Endothelial cell of umbilical vein (primary cell): Measurements from ENCODE around the gene ETV1. TPM values are rescaled to one million over a fixed set of nuclear protein-coding genes. Genes with fewer than 3 reads are reported as not detected.

Source experiments
- BruUV-seq: library from RNA; stranded (reverse); fragments of 400-500 nt; replicated peaks from 2 replicates; lab custom pipeline; 2021; lab: Mats Ljungman, UMichigan
- CTCF ChIA-PET: fragments of 300-600, 350-600 bp; sonication (Branson Sonifier 250); formaldehyde crosslinking; loops from one replicate; lab custom pipeline; 2021; ENCODE audit warnings: antibody characterized with exemption, inconsistent platforms; lab: Charles Lee
- POLR2A ChIA-PET: fragments of 300-600, 350-600 bp; sonication (Branson Sonifier 250); formaldehyde crosslinking; loops from one replicate; lab custom pipeline; 2021; ENCODE audit warnings: antibody characterized with exemption, inconsistent platforms; lab: Charles Lee
- DNase-seq: peaks from one replicate; pipeline ENCODE4 v3.0.0-alpha.2; 2011; ENCODE audit warnings: low read depth, low spot score
- FAIRE-seq: peaks from 2 replicates; lab custom pipeline; 2011; peaks lifted over from hg19 to GRCh38; lab: Jason Lieb, UNC
- H2AFZ ChIP-seq: 2 replicates; pipeline ENCODE4 v1.6.0; 2012; ENCODE audit warnings: low read depth, low read length, control low read depth, inconsistent platforms
- H3K27ac ChIP-seq: 2 replicates; pipeline ENCODE4 v1.5.1; 2011; ENCODE audit warnings: low read depth, mild to moderate bottlenecking, control low read depth, low read length, moderate library complexity; ENCODE audit not compliant: insufficient read depth
- H3K27me3 ChIP-seq, 2 experiments: 2 replicates each; pipeline versions ENCODE4 v1.6.0 to v1.6.1; 2011; ENCODE audit warnings: low read length in 2 of 2, mixed read lengths in 1 of 2; ENCODE audit not compliant: control insufficient read depth in 2 of 2, insufficient read depth in 2 of 2
- H3K36me3 ChIP-seq, 2 experiments: 2 replicates in 1 of 2; 3 replicates in 1 of 2; pipeline ENCODE4 v1.5.1; 2011; ENCODE audit warnings: low read length in 2 of 2, mild to moderate bottlenecking in 1 of 2, moderate library complexity in 1 of 2; ENCODE audit not compliant: control insufficient read depth in 2 of 2, insufficient read depth in 2 of 2; ENCODE audit errors: extremely low read depth in 1 of 2
- H3K4me1 ChIP-seq: 3 replicates; pipeline ENCODE4 v1.5.1; 2011; ENCODE audit warnings: mild to moderate bottlenecking, low read length; ENCODE audit not compliant: control insufficient read depth, insufficient read depth; ENCODE audit errors: extremely low read depth
- H3K4me2 ChIP-seq: 2 replicates; pipeline ENCODE4 v1.6.1; 2011; ENCODE audit warnings: low read length, control low read depth, mixed read lengths; ENCODE audit not compliant: insufficient read depth
- H3K4me3 ChIP-seq, 3 experiments: fragments of 200-600 bp in 1 of 3; sonication (generic), shearing (Covaris generic) in 1 of 3; replicated peaks in 1 of 3; 2 replicates each; pipeline ENCODE4 v1.5.1; 2011 to 2016; ENCODE audit warnings: control low read depth in 3 of 3, low read length in 3 of 3, mild to moderate bottlenecking in 2 of 3, inconsistent platforms in 1 of 3, low read depth in 1 of 3, moderate library complexity in 1 of 3; ENCODE audit not compliant: insufficient read depth in 1 of 3
- H3K79me2 ChIP-seq: 2 replicates; pipeline ENCODE4 v1.6.0; 2012; ENCODE audit warnings: low read length, inconsistent platforms; ENCODE audit not compliant: control insufficient read depth, insufficient read depth
- H3K9ac ChIP-seq: replicated peaks from 2 replicates; pipeline ENCODE3; 2011; ENCODE audit warnings: low read length, control low read depth; ENCODE audit not compliant: insufficient read depth; ENCODE audit errors: extremely low read depth
- H3K9me1 ChIP-seq: replicated peaks from 3 replicates; pipeline ENCODE4 v1.6.0; 2011; ENCODE audit warnings: mild to moderate bottlenecking, low read length; ENCODE audit not compliant: control insufficient read depth, insufficient read depth; ENCODE audit errors: extremely low read depth
- H3K9me3 ChIP-seq: replicated peaks from 2 replicates; pipeline ENCODE4 v1.5.1; 2012; ENCODE audit warnings: low read length, inconsistent platforms; ENCODE audit not compliant: control insufficient read depth, insufficient read depth
- H4K20me1 ChIP-seq: replicated peaks from 2 replicates; pipeline ENCODE3; 2011; ENCODE audit warnings: mild to moderate bottlenecking, low read length; ENCODE audit not compliant: control insufficient read depth, insufficient read depth; ENCODE audit errors: extremely low read depth
- EZH2 ChIP-seq: IDR thresholded peaks from 2 replicates; pipeline ENCODE4 v1.6.1; 2012; ENCODE audit warnings: borderline replicate concordance, low read depth, mild to moderate bottlenecking, moderate library complexity, low read length, inconsistent platforms; ENCODE audit not compliant: severe bottlenecking
- FOS ChIP-seq: IDR thresholded peaks from 2 replicates; pipeline ENCODE4 v1.6.1; 2011; ENCODE audit warnings: mild to moderate bottlenecking, low read length, moderate library complexity, borderline replicate concordance; ENCODE audit not compliant: insufficient read depth
- GATA2 ChIP-seq: IDR thresholded peaks from 2 replicates; pipeline ENCODE4 v1.7.0; 2011; ENCODE audit warnings: low read depth, mild to moderate bottlenecking, moderate library complexity, mixed read lengths, low read length; ENCODE audit not compliant: insufficient read length, insufficient read depth
- JUN ChIP-seq: IDR thresholded peaks from 2 replicates; pipeline ENCODE4 v1.6.1; 2011; ENCODE audit warnings: borderline replicate concordance, low read depth; ENCODE audit not compliant: insufficient read length, insufficient read depth
- MYC ChIP-seq: IDR thresholded peaks from one replicate; pipeline ENCODE4 v1.6.1; 2011; ENCODE audit warnings: mild to moderate bottlenecking, low read depth, low read length
- POLR2A ChIP-seq: IDR thresholded peaks from 2 replicates; pipeline ENCODE4 v1.6.1; 2012; ENCODE audit warnings: low read depth, mild to moderate bottlenecking, control low read depth, low read length
- POLR2AphosphoS5 ChIP-seq: IDR thresholded peaks from 2 replicates; pipeline ENCODE4 v1.6.1; 2012; ENCODE audit warnings: low read depth, mild to moderate bottlenecking, control low read depth, low read length, moderate library complexity; ENCODE audit not compliant: insufficient read depth
- dilution Hi-C: fragments of 300-500 bp; cut with MboI; formaldehyde crosslinking; loops from one replicate; pipeline ENCODE4 v1.15.0; 2019; ENCODE audit warnings: low sequenced_read_pairs; ENCODE audit not compliant: extremely low pct_ligation_motif_present
- intact Hi-C: fragments of 100-400 bp; cut with micrococcal nuclease; formaldehyde crosslinking; loops from one replicate; pipeline ENCODE4 v1.10.0; 2022
- polyA plus RNA-seq, 4 experiments: library from polyadenylated mRNA; depleted of rRNA in 3 of 4; stranded (reverse) in 3 of 4; unstranded in 1 of 4; fragments of >200 nt; gene quantifications; 2 replicates each; pipeline versions ENCODE4 v1.2.1 to v1.2.3, GENCODE V29; 2011 to 2012; ENCODE audit warnings: missing spikeins in 1 of 4
- total RNA-seq: library from RNA; stranded (reverse); gene quantifications from 2 replicates; pipeline ENCODE4 v1.2.3, GENCODE V29; 2021
- TF ChIP-seq, protein P1 (sequence below): IDR thresholded peaks from 2 replicates; pipeline ENCODE4 v1.6.1; 2011; ENCODE audit not compliant: insufficient read depth, insufficient read length
- TF ChIP-seq, protein P2 (sequence below), 2 donors: IDR thresholded peaks; 1 replicate in 1 of 2; 2 replicates in 1 of 2; pipeline ENCODE4 v1.5.1; 2011; ENCODE audit warnings: low read length in 2 of 2, mild to moderate bottlenecking in 2 of 2, moderate library complexity in 2 of 2, control low read depth in 1 of 2, inconsistent platforms in 1 of 2, low read depth in 1 of 2; ENCODE audit not compliant: insufficient read depth in 1 of 2; ENCODE audit errors: extremely low read depth in 1 of 2

The ETV1 gene
- total and polyA plus RNA-seq, 2 donors (not counting 3 experiments of a cell fraction or from before 2014, with no cell fraction given), result 8.4 to 16.6 TPM

DNA sequence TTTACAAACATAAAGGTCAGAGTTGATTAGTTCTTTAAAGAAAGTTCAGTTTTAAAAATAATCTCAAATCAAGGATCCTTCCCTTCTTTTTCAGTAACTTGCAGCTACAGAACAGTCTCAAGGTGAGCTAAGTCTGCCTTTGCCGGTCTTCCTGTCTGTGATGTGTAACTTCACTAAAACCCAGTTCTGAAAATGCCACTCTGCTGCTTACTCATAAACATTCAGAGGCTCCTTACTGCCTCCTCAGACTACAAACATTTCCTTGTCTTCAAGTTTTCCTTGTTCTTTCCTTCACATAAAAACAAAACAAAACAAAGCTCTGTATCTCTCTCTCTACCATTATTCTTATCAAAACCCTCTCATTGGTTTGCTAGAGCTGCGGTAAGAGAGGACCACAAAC lies 128.7 kb downstream of the ETV1 start:
- no peaks in the 10 kb centered on the region for H3K4me1 ChIP-seq
- BruUV-seq, result no TSS peak
- no peaks in the 10 kb centered on the region for H3K27me3 ChIP-seq
- FAIRE-seq, result no peak
- CTCF ChIA-PET, result interaction anchor here (1.0 kb wide), 1 partner anchor 27 kb away, joined by 3 read pairs; no protein-coding TSS in a partner anchor
- POLR2A ChIA-PET, result no interaction called here
- H3K36me3 ChIP-seq, result no peaks in the 10 kb centered on the region
- H4K20me1 ChIP-seq, result no peaks in the 10 kb centered on the region
- no peaks in the 10 kb centered on the region for H3K9me3 ChIP-seq
- DNase-seq, result no peak
- dilution Hi-C loops, result no loop called here
- no peaks in the 10 kb centered on the region for H3K79me2 ChIP-seq
- H3K27ac ChIP-seq, result no peak overlapping the region
- TF ChIP-seq GATA2 (no peak), POLR2A (no peak), JUN (no peak), POLR2AphosphoS5 (no peak), FOS (no peak), EZH2 (no peak), MYC (no peak)
- TF ChIP-seq, protein P1, sequence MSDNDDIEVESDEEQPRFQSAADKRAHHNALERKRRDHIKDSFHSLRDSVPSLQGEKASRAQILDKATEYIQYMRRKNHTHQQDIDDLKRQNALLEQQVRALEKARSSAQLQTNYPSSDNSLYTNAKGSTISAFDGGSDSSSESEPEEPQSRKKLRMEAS, result no peak
- TF ChIP-seq, protein P2, sequence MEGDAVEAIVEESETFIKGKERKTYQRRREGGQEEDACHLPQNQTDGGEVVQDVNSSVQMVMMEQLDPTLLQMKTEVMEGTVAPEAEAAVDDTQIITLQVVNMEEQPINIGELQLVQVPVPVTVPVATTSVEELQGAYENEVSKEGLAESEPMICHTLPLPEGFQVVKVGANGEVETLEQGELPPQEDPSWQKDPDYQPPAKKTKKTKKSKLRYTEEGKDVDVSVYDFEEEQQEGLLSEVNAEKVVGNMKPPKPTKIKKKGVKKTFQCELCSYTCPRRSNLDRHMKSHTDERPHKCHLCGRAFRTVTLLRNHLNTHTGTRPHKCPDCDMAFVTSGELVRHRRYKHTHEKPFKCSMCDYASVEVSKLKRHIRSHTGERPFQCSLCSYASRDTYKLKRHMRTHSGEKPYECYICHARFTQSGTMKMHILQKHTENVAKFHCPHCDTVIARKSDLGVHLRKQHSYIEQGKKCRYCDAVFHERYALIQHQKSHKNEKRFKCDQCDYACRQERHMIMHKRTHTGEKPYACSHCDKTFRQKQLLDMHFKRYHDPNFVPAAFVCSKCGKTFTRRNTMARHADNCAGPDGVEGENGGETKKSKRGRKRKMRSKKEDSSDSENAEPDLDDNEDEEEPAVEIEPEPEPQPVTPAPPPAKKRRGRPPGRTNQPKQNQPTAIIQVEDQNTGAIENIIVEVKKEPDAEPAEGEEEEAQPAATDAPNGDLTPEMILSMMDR (IDR thresholded peaks at IDR 0.05; ENCODE audit: extremely low read depth in 1 of 2, insufficient read depth in 1 of 2, low read depth in 1 of 2, low read length in 2 of 2), result no peak
- no peak overlapping the region for H3K9ac ChIP-seq
- intact Hi-C loops, result loop anchor here (10.0 kb wide), 1 partner anchor 594 kb away; no protein-coding TSS in a partner anchor
- H3K4me2 ChIP-seq, result no peak overlapping the region
- no peak overlapping the region for H2AFZ ChIP-seq
- no peaks in the 10 kb centered on the region for H3K9me1 ChIP-seq
- no peak overlapping the region for H3K4me3 ChIP-seq
